Endothelial cell of umbilical vein (primary cell): Measurements from ENCODE around the gene ATP6V0C. TPM values are rescaled to one million over a fixed set of nuclear protein-coding genes. Genes with fewer than 3 reads are reported as not detected.

ENCODE experiments used
- BruUV-seq: library from RNA; stranded (reverse); fragments of 400-500 nt; replicated peaks from 2 replicates; lab custom pipeline; 2021; lab: Mats Ljungman, UMichigan
- CTCF ChIA-PET: fragments of 300-600, 350-600 bp; sonication (Branson Sonifier 250); formaldehyde crosslinking; loops from one replicate; lab custom pipeline; 2021; ENCODE audit warnings: antibody characterized with exemption, inconsistent platforms; lab: Charles Lee
- POLR2A ChIA-PET: fragments of 300-600, 350-600 bp; sonication (Branson Sonifier 250); formaldehyde crosslinking; loops from one replicate; lab custom pipeline; 2021; ENCODE audit warnings: antibody characterized with exemption, inconsistent platforms; lab: Charles Lee
- DNase-seq: peaks from one replicate; pipeline ENCODE4 v3.0.0-alpha.2; 2011; ENCODE audit warnings: low read depth, low spot score
- FAIRE-seq: peaks from 2 replicates; lab custom pipeline; 2011; peaks lifted over from hg19 to GRCh38; lab: Jason Lieb, UNC
- H2AFZ ChIP-seq: 2 replicates; pipeline ENCODE4 v1.6.0; 2012; ENCODE audit warnings: low read depth, low read length, control low read depth, inconsistent platforms
- H3K27ac ChIP-seq: 2 replicates; pipeline ENCODE4 v1.5.1; 2011; ENCODE audit warnings: low read depth, mild to moderate bottlenecking, control low read depth, low read length, moderate library complexity; ENCODE audit not compliant: insufficient read depth
- H3K27me3 ChIP-seq, 2 experiments: 2 replicates each; pipeline versions ENCODE4 v1.6.0 to v1.6.1; 2011; ENCODE audit warnings: low read length in 2 of 2, mixed read lengths in 1 of 2; ENCODE audit not compliant: control insufficient read depth in 2 of 2, insufficient read depth in 2 of 2
- H3K36me3 ChIP-seq, 2 experiments: 2 replicates in 1 of 2; 3 replicates in 1 of 2; pipeline ENCODE4 v1.5.1; 2011; ENCODE audit warnings: low read length in 2 of 2, mild to moderate bottlenecking in 1 of 2, moderate library complexity in 1 of 2; ENCODE audit not compliant: control insufficient read depth in 2 of 2, insufficient read depth in 2 of 2; ENCODE audit errors: extremely low read depth in 1 of 2
- H3K4me1 ChIP-seq: 3 replicates; pipeline ENCODE4 v1.5.1; 2011; ENCODE audit warnings: mild to moderate bottlenecking, low read length; ENCODE audit not compliant: control insufficient read depth, insufficient read depth; ENCODE audit errors: extremely low read depth
- H3K4me2 ChIP-seq: 2 replicates; pipeline ENCODE4 v1.6.1; 2011; ENCODE audit warnings: low read length, control low read depth, mixed read lengths; ENCODE audit not compliant: insufficient read depth
- H3K4me3 ChIP-seq, 3 experiments: fragments of 200-600 bp in 1 of 3; sonication (generic), shearing (Covaris generic) in 1 of 3; replicated peaks in 1 of 3; 2 replicates each; pipeline ENCODE4 v1.5.1; 2011 to 2016; ENCODE audit warnings: control low read depth in 3 of 3, low read length in 3 of 3, mild to moderate bottlenecking in 2 of 3, inconsistent platforms in 1 of 3, low read depth in 1 of 3, moderate library complexity in 1 of 3; ENCODE audit not compliant: insufficient read depth in 1 of 3
- H3K79me2 ChIP-seq: 2 replicates; pipeline ENCODE4 v1.6.0; 2012; ENCODE audit warnings: low read length, inconsistent platforms; ENCODE audit not compliant: control insufficient read depth, insufficient read depth
- H3K9ac ChIP-seq: replicated peaks from 2 replicates; pipeline ENCODE3; 2011; ENCODE audit warnings: low read length, control low read depth; ENCODE audit not compliant: insufficient read depth; ENCODE audit errors: extremely low read depth
- H3K9me1 ChIP-seq: replicated peaks from 3 replicates; pipeline ENCODE4 v1.6.0; 2011; ENCODE audit warnings: mild to moderate bottlenecking, low read length; ENCODE audit not compliant: control insufficient read depth, insufficient read depth; ENCODE audit errors: extremely low read depth
- H3K9me3 ChIP-seq: replicated peaks from 2 replicates; pipeline ENCODE4 v1.5.1; 2012; ENCODE audit warnings: low read length, inconsistent platforms; ENCODE audit not compliant: control insufficient read depth, insufficient read depth
- H4K20me1 ChIP-seq: replicated peaks from 2 replicates; pipeline ENCODE3; 2011; ENCODE audit warnings: mild to moderate bottlenecking, low read length; ENCODE audit not compliant: control insufficient read depth, insufficient read depth; ENCODE audit errors: extremely low read depth
- CTCF ChIP-seq, 2 donors: IDR thresholded peaks; 1 replicate in 1 of 2; 2 replicates in 1 of 2; pipeline ENCODE4 v1.5.1; 2011; ENCODE audit warnings: low read length in 2 of 2, mild to moderate bottlenecking in 2 of 2, moderate library complexity in 2 of 2, control low read depth in 1 of 2, inconsistent platforms in 1 of 2, low read depth in 1 of 2; ENCODE audit not compliant: insufficient read depth in 1 of 2; ENCODE audit errors: extremely low read depth in 1 of 2
- EZH2 ChIP-seq: IDR thresholded peaks from 2 replicates; pipeline ENCODE4 v1.6.1; 2012; ENCODE audit warnings: borderline replicate concordance, low read depth, mild to moderate bottlenecking, moderate library complexity, low read length, inconsistent platforms; ENCODE audit not compliant: severe bottlenecking
- FOS ChIP-seq: IDR thresholded peaks from 2 replicates; pipeline ENCODE4 v1.6.1; 2011; ENCODE audit warnings: mild to moderate bottlenecking, low read length, moderate library complexity, borderline replicate concordance; ENCODE audit not compliant: insufficient read depth
- GATA2 ChIP-seq: IDR thresholded peaks from 2 replicates; pipeline ENCODE4 v1.7.0; 2011; ENCODE audit warnings: low read depth, mild to moderate bottlenecking, moderate library complexity, mixed read lengths, low read length; ENCODE audit not compliant: insufficient read length, insufficient read depth
- JUN ChIP-seq: IDR thresholded peaks from 2 replicates; pipeline ENCODE4 v1.6.1; 2011; ENCODE audit warnings: borderline replicate concordance, low read depth; ENCODE audit not compliant: insufficient read length, insufficient read depth
- MAX ChIP-seq: IDR thresholded peaks from 2 replicates; pipeline ENCODE4 v1.6.1; 2011; ENCODE audit not compliant: insufficient read depth, insufficient read length
- MYC ChIP-seq: IDR thresholded peaks from one replicate; pipeline ENCODE4 v1.6.1; 2011; ENCODE audit warnings: mild to moderate bottlenecking, low read depth, low read length
- POLR2A ChIP-seq: IDR thresholded peaks from 2 replicates; pipeline ENCODE4 v1.6.1; 2012; ENCODE audit warnings: low read depth, mild to moderate bottlenecking, control low read depth, low read length
- POLR2AphosphoS5 ChIP-seq: IDR thresholded peaks from 2 replicates; pipeline ENCODE4 v1.6.1; 2012; ENCODE audit warnings: low read depth, mild to moderate bottlenecking, control low read depth, low read length, moderate library complexity; ENCODE audit not compliant: insufficient read depth
- dilution Hi-C: fragments of 300-500 bp; cut with MboI; formaldehyde crosslinking; loops from one replicate; pipeline ENCODE4 v1.15.0; 2019; ENCODE audit warnings: low sequenced_read_pairs; ENCODE audit not compliant: extremely low pct_ligation_motif_present
- intact Hi-C: fragments of 100-400 bp; cut with micrococcal nuclease; formaldehyde crosslinking; loops from one replicate; pipeline ENCODE4 v1.10.0; 2022
- polyA plus RNA-seq, 4 experiments: library from polyadenylated mRNA; depleted of rRNA in 3 of 4; stranded (reverse) in 3 of 4; unstranded in 1 of 4; fragments of >200 nt; gene quantifications; 2 replicates each; pipeline versions ENCODE4 v1.2.1 to v1.2.3, GENCODE V29; 2011 to 2012; ENCODE audit warnings: missing spikeins in 1 of 4
- total RNA-seq: library from RNA; stranded (reverse); gene quantifications from 2 replicates; pipeline ENCODE4 v1.2.3, GENCODE V29; 2021

Gene ATP6V0C
- total and polyA plus RNA-seq, 2 donors (not counting 3 experiments of a cell fraction or from before 2014, with no cell fraction given): 146 to 194 TPM

GRCh38 chr16:2475413-2476344 lies 38.1 kb upstream of the ATP6V0C start:
- H3K9me1 ChIP-seq: no peaks in the 10 kb centered on the region
- no peaks in the 10 kb centered on the region for H3K36me3 ChIP-seq
- H3K9me3 ChIP-seq: no peaks in the 10 kb centered on the region
- H4K20me1 ChIP-seq: no peaks in the 10 kb centered on the region
- peak overlapping the region; percentile 52 for H3K4me2 ChIP-seq
- peaks cover 9% of the 10 kb centered on the region for H3K79me2 ChIP-seq
- dilution Hi-C loops (no loop called here), intact Hi-C loops (loop anchor here (1.0 to 2.0 kb wide), 3 partner anchors 25 to 224 kb away; partner anchors contain the start of genes ABCA3 and ECI1)
- no TSS peak for BruUV-seq
- peaks cover 7 to 11% of the 10 kb centered on the region in 2 experiments for H3K27me3 ChIP-seq
- DNase-seq (no peak), FAIRE-seq (no peak)
- H3K4me3 ChIP-seq: peak overlapping the region; percentile 33 to 72 (median 69)
- H3K4me1 ChIP-seq: peaks cover 10% of the 10 kb centered on the region
- no peak overlapping the region for H3K27ac ChIP-seq
- peak overlapping the region; percentile 74 for H2AFZ ChIP-seq
- no peak overlapping the region for H3K9ac ChIP-seq
- CTCF ChIA-PET: interaction anchor here (0.6 to 2.8 kb wide), 6 partner anchors 11 to 179 kb away, joined by 3 to 10 read pairs (median 4); partner anchors contain the start of gene TEDC2
- TF ChIP-seq MYC (no peak), GATA2 (no peak), JUN (no peak), MAX (no peak), EZH2 (no peak), POLR2A (no peak), FOS (no peak), CTCF (IDR thresholded peaks at IDR 0.05; ENCODE audit: extremely low read depth in 1 of 2, insufficient read depth in 1 of 2, low read depth in 1 of 2, low read length in 2 of 2) (no peak), POLR2AphosphoS5 (no peak)
- POLR2A ChIA-PET: no interaction called here
